SK-N-SH (cell line): ENCODE data around the gene NUDT12. TPM values are rescaled to one million over a fixed set of nuclear protein-coding genes. Genes with fewer than 3 reads are reported as not detected.

ENCODE experiments used
- CTCF ChIA-PET: fragments of 300-600, 350-600 bp; formaldehyde crosslinking; extraction: SDS; loops from one replicate; lab custom pipeline; 2021; lab: Yijun Ruan, JAX
- POLR2A ChIA-PET: fragments of 350-600 bp; sonication (Branson Sonifier 250); formaldehyde crosslinking; extraction: SDS; loops from one replicate; lab custom pipeline; 2020; ENCODE audit warnings: antibody characterized with exemption, inconsistent platforms; lab: Yijun Ruan, JAX
- DNase-seq: peaks from one replicate; pipeline ENCODE4 v3.0.0; 2012
- H2AFZ ChIP-seq: fragments of 200-600 bp; sonication (generic); 2 replicates; pipeline ENCODE4 v1.8.1; 2016; ENCODE audit warnings: antibody characterized with exemption, mild to moderate bottlenecking, low read depth
- H3F3A ChIP-seq: fragments of 200-600 bp; sonication (generic); replicated peaks from 2 replicates; pipeline ENCODE3; 2016; ENCODE audit warnings: antibody characterized with exemption, mild to moderate bottlenecking; ENCODE audit not compliant: insufficient read depth
- H3K27ac ChIP-seq, 2 experiments: fragments of 200-500 bp in 1 of 2; fragments of 200-600 bp in 1 of 2; sonication (Bioruptor generic) in 1 of 2; sonication (generic), shearing (Covaris generic) in 1 of 2; 2 replicates each; pipeline versions ENCODE4 v1.5.1 to v1.6.1; 2014 to 2016; ENCODE audit warnings: low read depth in 2 of 2, inconsistent platforms in 1 of 2, low read length in 1 of 2, mild to moderate bottlenecking in 1 of 2, mixed read lengths in 1 of 2
- H3K27me3 ChIP-seq: fragments of 200-600 bp; sonication (generic), shearing (Covaris generic); 2 replicates; pipeline ENCODE4 v1.6.1; 2016; ENCODE audit warnings: mixed run types; ENCODE audit not compliant: insufficient read depth
- H3K36me3 ChIP-seq, 2 experiments: fragments of 200-500 bp in 1 of 2; fragments of 200-600 bp in 1 of 2; sonication (Bioruptor generic) in 1 of 2; sonication (generic) in 1 of 2; replicated peaks in 1 of 2; 2 replicates each; pipeline versions ENCODE3 to v1.5.1; 2014 to 2016; ENCODE audit warnings: low read length in 1 of 2, mild to moderate bottlenecking in 1 of 2; ENCODE audit not compliant: insufficient read depth in 2 of 2, control insufficient read depth in 1 of 2
- H3K4me1 ChIP-seq, 2 experiments: fragments of 200-500 bp in 1 of 2; fragments of 200-600 bp in 1 of 2; sonication (Bioruptor generic) in 1 of 2; sonication (generic), shearing (Covaris generic) in 1 of 2; 2 replicates each; pipeline versions ENCODE4 v1.5.1 to v1.6.1; 2014 to 2016; ENCODE audit warnings: low read depth in 1 of 2, low read length in 1 of 2, mixed run types in 1 of 2; ENCODE audit not compliant: insufficient read depth in 2 of 2, control insufficient read depth in 1 of 2
- H3K4me2 ChIP-seq: fragments of 200-600 bp; sonication (generic), shearing (Covaris generic); 2 replicates; pipeline ENCODE4 v1.6.1; 2017; ENCODE audit warnings: mixed run types
- H3K4me3 ChIP-seq, 2 experiments: fragments of 200-500 bp in 1 of 2; fragments of 200-600 bp in 1 of 2; sonication (Bioruptor generic) in 1 of 2; sonication (generic), shearing (Covaris generic) in 1 of 2; 2 replicates each; pipeline versions ENCODE4 v1.5.1 to v1.8.1; 2014 to 2016; ENCODE audit warnings: low read depth in 2 of 2, inconsistent platforms in 1 of 2, low read length in 1 of 2, mild to moderate bottlenecking in 1 of 2, mixed read lengths in 1 of 2, moderate library complexity in 1 of 2
- H3K79me2 ChIP-seq: fragments of 200-600 bp; sonication (generic); 2 replicates; pipeline ENCODE4 v1.8.1; 2017; ENCODE audit warnings: mild to moderate bottlenecking; ENCODE audit not compliant: insufficient read depth
- H3K9ac ChIP-seq: fragments of 200-600 bp; sonication (generic); 2 replicates; pipeline ENCODE4 v1.6.1; 2017; ENCODE audit warnings: mixed run types
- H3K9me2 ChIP-seq: fragments of 200-600 bp; sonication (generic); 2 replicates; pipeline ENCODE4 v1.6.1; 2017; ENCODE audit warnings: mixed run types
- H3K9me3 ChIP-seq: fragments of 200-600 bp; sonication (generic); 2 replicates; pipeline ENCODE4 v1.6.1; 2017; ENCODE audit warnings: mixed run types, mild to moderate bottlenecking, moderate library complexity
- H4K20me1 ChIP-seq: fragments of 200-600 bp; sonication (generic); 2 replicates; pipeline ENCODE4 v1.6.1; 2017; ENCODE audit warnings: mild to moderate bottlenecking, mixed run types; ENCODE audit not compliant: insufficient read depth
- CHD2 ChIP-seq: fragments of 150-350 bp; IDR thresholded peaks from 2 replicates; pipeline ENCODE4 v1.6.1; 2018; ENCODE audit warnings: low read length; ENCODE audit not compliant: partially characterized antibody
- GABPA ChIP-seq: IDR thresholded peaks from 2 replicates; pipeline ENCODE4 v1.4.0; 2012; ENCODE audit warnings: low read depth, mild to moderate bottlenecking
- GATA2 ChIP-seq: sonication (generic); formaldehyde crosslinking; IDR thresholded peaks from 2 replicates; pipeline ENCODE4 v1.5.0; 2020; ENCODE audit warnings: mild to moderate bottlenecking, missing genetic modification reagents
- JUND ChIP-seq: IDR thresholded peaks from 2 replicates; pipeline ENCODE4 v1.4.0; 2012
- MEF2A ChIP-seq: IDR thresholded peaks from 2 replicates; pipeline ENCODE4 v1.4.0; 2012; ENCODE audit warnings: low read depth, borderline replicate concordance
- PBX3 ChIP-seq: IDR thresholded peaks from 2 replicates; pipeline ENCODE4; 2012
- RFX5 ChIP-seq: IDR thresholded peaks from 2 replicates; pipeline ENCODE4 v1.6.1; 2012; ENCODE audit warnings: mild to moderate bottlenecking, improper control_type of control experiment, low read length
- SMC3 ChIP-seq: IDR thresholded peaks from 2 replicates; pipeline ENCODE4 v1.6.1; 2012; ENCODE audit warnings: low read depth, low read length, improper control_type of control experiment
- TCF12 ChIP-seq: IDR thresholded peaks from 2 replicates; pipeline ENCODE4 v1.4.0; 2012
- WGBS: methylation state at CpG from one replicate; pipeline ENCODE4 v1.1.6; 2017; ENCODE audit warnings: low lambda C conversion rate; 5-methylcytosine and 5-hydroxymethylcytosine counted together
- polyA plus RNA-seq, 3 experiments: library from polyadenylated mRNA; depleted of rRNA; stranded (reverse); fragments of >200 nt; gene quantifications; 2 replicates each; pipeline ENCODE4 v1.2.3, GENCODE V29; 2012

Gene NUDT12
- polyA plus RNA-seq, 1 of the 3 experiments (the other 2 are of a cell fraction) = 4.9 TPM

GRCh38 chr5:103503066-103503465 lies 59.5 kb downstream of the NUDT12 start (continued):
- no peak for TF ChIP-seq CHD2
- no peak for TF ChIP-seq PBX3
- TF ChIP-seq GATA2 (CRISPR knock-in tag) = no peak

- H3F3A ChIP-seq = peaks cover 4% of the 10 kb centered on the region
- H3K36me3 ChIP-seq = peaks cover 0 to 4% of the 10 kb centered on the region in 2 experiments
- H3K27me3 ChIP-seq = no peaks in the 10 kb centered on the region
- no peaks in the 10 kb centered on the region for H4K20me1 ChIP-seq
- POLR2A ChIA-PET = no interaction called here
- H3K4me1 ChIP-seq = no peaks in the 10 kb centered on the region; a peak in 1 of 4 replicates
- H3K9me3 ChIP-seq = 0 out of 2 replicates have a peak, but pooled peaks cover 8% of the 10 kb centered on the region
- 80% methylated on average over 3 of the region's 3 CpGs for WGBS
- no peaks in the 10 kb centered on the region for H3K79me2 ChIP-seq
- TF ChIP-seq GABPA (no peak), JUND (no peak), SMC3 (no peak), TCF12 (no peak), RFX5 (no peak), MEF2A (no peak)
- no peak for DNase-seq
- no peak overlapping the region for H2AFZ ChIP-seq
- no peak overlapping the region for H3K4me3 ChIP-seq
- no peak overlapping the region for H3K9ac ChIP-seq
- H3K27ac ChIP-seq = no peak overlapping the region
- no peak overlapping the region for H3K4me2 ChIP-seq
- H3K9me2 ChIP-seq = no peaks in the 10 kb centered on the region
- CTCF ChIA-PET = interaction anchor here (0.9 kb wide), 1 partner anchor 17 kb away, joined by 3 read pairs; no protein-coding TSS in a partner anchor
These were observed 59.9 kb downstream of the NUDT12 start for GRCh38 chr5:103502662-103503061.
